IMR-90 (cell line): ENCODE data around the gene TRIML2. TPM values are rescaled to one million over a fixed set of nuclear protein-coding genes. Genes with fewer than 3 reads are reported as not detected.

Experiments
- ATAC-seq: fragments of 200-7000 bp; cut with Tn5 transposase; 2 replicates; pipeline ENCODE4 v1.9.1; 2020; ENCODE audit warnings: low read depth, mild to moderate bottlenecking, moderate library complexity
- BruUV-seq: library from RNA; stranded (reverse); fragments of 400-500 nt; replicated peaks from 2 replicates; lab custom pipeline; 2021; lab: Mats Ljungman, UMichigan
- CTCF ChIA-PET: fragments of 300-600 bp; formaldehyde crosslinking; extraction: SDS; loops from one replicate; lab custom pipeline; 2021; ENCODE audit warnings: antibody characterized with exemption; lab: Yijun Ruan, JAX
- POLR2A ChIA-PET: fragments of 300-600 bp; sonication (Branson Sonifier 250); formaldehyde crosslinking; loops from one replicate; lab custom pipeline; 2022; ENCODE audit warnings: antibody characterized with exemption; ENCODE audit not compliant: unreplicated experiment; lab: Charles Lee
- DNase-seq: peaks from one replicate; pipeline ENCODE4 v3.0.0; 2013
- H2AFZ ChIP-seq: replicated peaks from 2 replicates; pipeline ENCODE3; 2013; ENCODE audit warnings: low read length, mild to moderate bottlenecking; ENCODE audit not compliant: poor library complexity
- H2AK5ac ChIP-seq: 2 replicates; pipeline ENCODE4 v1.6.1; 2013; ENCODE audit warnings: low read depth, low read length, inconsistent platforms
- H2AK9ac ChIP-seq: replicated peaks from 2 replicates; pipeline ENCODE3; 2013; ENCODE audit warnings: mild to moderate bottlenecking, low read depth, low read length, moderate library complexity; ENCODE audit not compliant: poor library complexity
- H2BK120ac ChIP-seq: 2 replicates; pipeline ENCODE4 v1.6.1; 2013; ENCODE audit warnings: low read depth, low read length, inconsistent platforms
- H2BK15ac ChIP-seq: 3 replicates; pipeline ENCODE4 v1.6.1; 2013; ENCODE audit warnings: low read depth, low read length, inconsistent platforms
- H2BK20ac ChIP-seq: 2 replicates; pipeline ENCODE4 v1.6.1; 2013; ENCODE audit warnings: low read depth, mild to moderate bottlenecking, inconsistent platforms, low read length, moderate library complexity
- H2BK5ac ChIP-seq: 2 replicates; pipeline ENCODE4 v1.6.1; 2013; ENCODE audit warnings: mild to moderate bottlenecking, low read depth, low read length, inconsistent platforms; ENCODE audit not compliant: poor library complexity, severe bottlenecking
- H3K14ac ChIP-seq: replicated peaks from 2 replicates; pipeline ENCODE4 v1.6.1; 2013; ENCODE audit warnings: low read depth, low read length, inconsistent platforms
- H3K18ac ChIP-seq: 2 replicates; pipeline ENCODE4 v1.6.1; 2013; ENCODE audit warnings: low read depth, low read length, control low read depth
- H3K23ac ChIP-seq: 2 replicates; pipeline ENCODE4 v1.6.1; 2013; ENCODE audit warnings: low read depth, low read length, inconsistent platforms
- H3K27ac ChIP-seq: 2 replicates; pipeline ENCODE4 v1.5.1; 2013; ENCODE audit warnings: mild to moderate bottlenecking, control low read depth, low read length; ENCODE audit not compliant: insufficient read depth
- H3K27me3 ChIP-seq: 2 replicates; pipeline ENCODE4 v1.6.1; 2013; ENCODE audit warnings: low read length; ENCODE audit not compliant: control insufficient read depth, insufficient read depth
- H3K36me3 ChIP-seq: 2 replicates; pipeline ENCODE4 v1.6.1; 2013; ENCODE audit warnings: low read length, mixed read lengths; ENCODE audit not compliant: control insufficient read depth, insufficient read depth
- H3K4ac ChIP-seq: 2 replicates; pipeline ENCODE4 v1.6.1; 2013; ENCODE audit warnings: low read depth, low read length, inconsistent platforms
- H3K4me1 ChIP-seq: 2 replicates; pipeline ENCODE4 v1.6.1; 2013; ENCODE audit warnings: low read length, mixed read lengths; ENCODE audit not compliant: control insufficient read depth, insufficient read depth
- H3K4me2 ChIP-seq: 2 replicates; pipeline ENCODE4 v1.6.1; 2013; ENCODE audit warnings: low read depth, mild to moderate bottlenecking, control low read depth, low read length, moderate library complexity
- H3K4me3 ChIP-seq: 2 replicates; pipeline ENCODE4 v1.5.1; 2013; ENCODE audit warnings: low read depth, mild to moderate bottlenecking, control low read depth, low read length, moderate library complexity; ENCODE audit not compliant: insufficient read depth
- H3K56ac ChIP-seq: 2 replicates; pipeline ENCODE4 v1.6.1; 2013; ENCODE audit warnings: low read length, inconsistent platforms; ENCODE audit not compliant: insufficient read depth; ENCODE audit errors: extremely low read depth
- H3K79me1 ChIP-seq, 2 experiments: 2 replicates each; pipeline ENCODE4 v1.6.1; 2013; ENCODE audit warnings: low read length in 2 of 2, inconsistent platforms in 1 of 2, low read depth in 1 of 2
- H3K9ac ChIP-seq: 2 replicates; pipeline ENCODE4 v1.6.1; 2013; ENCODE audit warnings: low read depth, low read length, control low read depth
- H3K9me1 ChIP-seq: 2 replicates; pipeline ENCODE4 v1.6.1; 2013; ENCODE audit warnings: low read length, inconsistent platforms; ENCODE audit not compliant: insufficient read depth
- H3K9me3 ChIP-seq: 2 replicates; pipeline ENCODE4 v1.6.1; 2013; ENCODE audit warnings: low read length; ENCODE audit not compliant: control insufficient read depth, insufficient read depth
- H4K20me1 ChIP-seq: 2 replicates; pipeline ENCODE4 v1.6.1; 2013; ENCODE audit warnings: low read length, inconsistent platforms; ENCODE audit not compliant: insufficient read depth
- H4K5ac ChIP-seq: 2 replicates; pipeline ENCODE4 v1.6.1; 2013; ENCODE audit warnings: mild to moderate bottlenecking, low read depth, low read length, control low read depth
- H4K8ac ChIP-seq, 2 experiments: 2 replicates each; pipeline ENCODE4 v1.6.1; 2013; ENCODE audit warnings: low read depth in 2 of 2, low read length in 2 of 2, control low read depth in 1 of 2, inconsistent platforms in 1 of 2
- H4K91ac ChIP-seq: 2 replicates; pipeline ENCODE4 v1.6.1; 2013; ENCODE audit warnings: low read depth, low read length, inconsistent platforms; ENCODE audit not compliant: insufficient read depth
- CEBPB ChIP-seq: IDR thresholded peaks from 2 replicates; pipeline ENCODE4 v1.6.1; 2012; ENCODE audit warnings: low read depth, low read length, improper control_type of control experiment
- MAFK ChIP-seq: IDR thresholded peaks from 2 replicates; pipeline ENCODE4 v1.6.1; 2012; ENCODE audit warnings: low read depth, low read length, improper control_type of control experiment
- WGBS, 2 experiments: methylation state at CpG; one replicate each; pipeline versions ENCODE4 v1.1.5 to v1.1.7; 2013; ENCODE audit warnings: missing lambda C conversion rate in 2 of 2; ENCODE audit not compliant: insufficient read length in 1 of 2; ENCODE audit errors: extremely low coverage in 2 of 2; 5-methylcytosine and 5-hydroxymethylcytosine counted together
- dilution Hi-C: fragments of 300-500 bp; cut with HindIII; formaldehyde crosslinking; loops from one replicate; pipeline ENCODE4 v1.14.3; 2018; ENCODE audit warnings: low sequenced_read_pairs; ENCODE audit not compliant: unreplicated experiment
- in situ Hi-C: fragments of 300-500 bp; cut with MboI; formaldehyde crosslinking; loops from 3 replicates; pipeline ENCODE4 v1.14.3; 2019; ENCODE audit warnings: low sequenced_read_pairs, inconsistent platforms, mixed read lengths
- intact Hi-C: fragments of 100-400 bp; cut with micrococcal nuclease; formaldehyde crosslinking; loops from 2 replicates; pipeline ENCODE4 v1.10.0; 2022
- polyA plus RNA-seq, 3 experiments: library from polyadenylated mRNA; depleted of rRNA; stranded (reverse); fragments of >200 nt; gene quantifications; 2 replicates each; pipeline ENCODE4 v1.2.3, GENCODE V29; 2012; ENCODE audit warnings: low replicate concordance in 1 of 3
- total RNA-seq: library from RNA; depleted of rRNA; stranded (reverse); fragments of >200 nt; gene quantifications from 2 replicates; pipeline ENCODE4 v1.2.3, GENCODE V29; 2012

The TRIML2 gene
- total and polyA plus RNA-seq, 2 of the 4 experiments (the other 2 are of a cell fraction) = 0.18 to 0.21 TPM

GRCh38 chr4:188053302-188053701, 56.1 kb downstream of the TRIML2 start:
- in situ Hi-C loops (no loop called here), dilution Hi-C loops (no loop called here), intact Hi-C loops (no loop called here)
- no peak overlapping the region for H2AFZ ChIP-seq
- no peak for ATAC-seq
- DNase-seq = no peak
- no peak overlapping the region for H2BK20ac ChIP-seq
- no peak for TF ChIP-seq CEBPB
- no peak for TF ChIP-seq MAFK
- no peak overlapping the region for H2AK5ac ChIP-seq
- no peak overlapping the region for H2BK120ac ChIP-seq
- no peak overlapping the region for H3K18ac ChIP-seq
- no peaks in the 10 kb centered on the region for H3K4me1 ChIP-seq
- no peak overlapping the region for H3K4ac ChIP-seq
- no peaks in the 10 kb centered on the region for H3K27me3 ChIP-seq
- H3K14ac ChIP-seq = no peak overlapping the region
- H4K5ac ChIP-seq = no peak overlapping the region
- BruUV-seq = no TSS peak
- H2BK5ac ChIP-seq = no peak overlapping the region
- ChIA-PET POLR2A (no interaction called here), CTCF (interaction anchor here (0.6 to 0.8 kb wide), 3 partner anchors 380 to 1255 kb away, joined by 3 to 6 read pairs (median 4); no protein-coding TSS in a partner anchor)
- no peak overlapping the region for H4K91ac ChIP-seq
- H3K4me2 ChIP-seq = no peak overlapping the region
- H3K23ac ChIP-seq = no peak overlapping the region
- H3K9ac ChIP-seq = no peak overlapping the region
- no peak overlapping the region for H3K56ac ChIP-seq
- H3K36me3 ChIP-seq = no peaks in the 10 kb centered on the region
- no peak overlapping the region for H2AK9ac ChIP-seq
- H3K27ac ChIP-seq = no peak overlapping the region
- H3K79me1 ChIP-seq = no peaks in the 10 kb centered on the region
- H3K9me1 ChIP-seq = no peaks in the 10 kb centered on the region
- H4K8ac ChIP-seq = no peak overlapping the region
- H3K9me3 ChIP-seq = no peaks in the 10 kb centered on the region
- H4K20me1 ChIP-seq = no peaks in the 10 kb centered on the region
- WGBS, 2 experiments = 80% methylated on average over 2 of the region's 9 CpGs; no CpG with 5 or more reads in 1 of the 2 experiments
- no peak overlapping the region for H2BK15ac ChIP-seq
- no peak overlapping the region for H3K4me3 ChIP-seq
